CD4-positive, alpha-beta memory T cell (primary cell): ENCODE results near the gene TIMM44. TPM values are rescaled to one million over a fixed set of nuclear protein-coding genes. Genes with fewer than 3 reads are reported as not detected.

ENCODE experiments used
- CTCF ChIA-PET: fragments of 350-600 bp; sonication (Branson Sonifier 250); formaldehyde crosslinking; loops from one replicate; lab custom pipeline; 2021; ENCODE audit warnings: inconsistent platforms; ENCODE audit not compliant: partially characterized antibody; lab: Charles Lee
- POLR2A ChIA-PET: fragments of 350-600 bp; sonication (Branson Sonifier 250); formaldehyde crosslinking; loops from one replicate; lab custom pipeline; 2021; ENCODE audit not compliant: partially characterized antibody; lab: Charles Lee
- DNase-seq, 5 donors: peaks; one replicate each; pipeline versions ENCODE4 v3.0.0 to v3.0.0-alpha.2; 2020 to 2022; ENCODE audit warnings: mixed read lengths in 1 of 5
- H3K27ac ChIP-seq: one replicate; pipeline ENCODE4 v1.7.0; 2013; ENCODE audit warnings: low read depth, low read length
- H3K27me3 ChIP-seq: 2 replicates; pipeline ENCODE4 v1.7.0; 2013; ENCODE audit warnings: mild to moderate bottlenecking, low read length, moderate library complexity; ENCODE audit not compliant: insufficient read depth
- H3K36me3 ChIP-seq: 2 replicates; pipeline ENCODE4 v1.7.0; 2013; ENCODE audit warnings: mild to moderate bottlenecking, low read length, moderate library complexity; ENCODE audit not compliant: insufficient read depth
- H3K4me1 ChIP-seq: 2 replicates; pipeline ENCODE4 v1.7.0; 2013; ENCODE audit warnings: mild to moderate bottlenecking, low read length, moderate library complexity; ENCODE audit not compliant: insufficient read depth
- H3K4me3 ChIP-seq, 2 donors: one replicate each; pipeline ENCODE4 v1.7.0; 2013; ENCODE audit warnings: low read length in 2 of 2, mild to moderate bottlenecking in 1 of 2
- H3K9me3 ChIP-seq, 2 donors: one replicate each; pipeline ENCODE4 v1.7.0; 2013; ENCODE audit warnings: low read length in 2 of 2, control low read depth in 1 of 2; ENCODE audit not compliant: control insufficient read depth in 1 of 2
- H3K27ac Mint-ChIP-seq, 7 donors: one replicate each; pipeline ENCODE4 v1.8.0; 2020 to 2021; ENCODE audit warnings: mixed read lengths in 7 of 7, mild to moderate bottlenecking in 6 of 7, inconsistent platforms in 3 of 7, moderate library complexity in 3 of 7
- H3K27me3 Mint-ChIP-seq, 2 donors: one replicate each; pipeline ENCODE4 v1.8.0; 2020 to 2021; ENCODE audit warnings: mixed read lengths in 2 of 2
- H3K36me3 Mint-ChIP-seq, 2 donors: one replicate each; pipeline ENCODE4 v1.8.0; 2020 to 2021; ENCODE audit warnings: mixed read lengths in 2 of 2, inconsistent platforms in 1 of 2, mild to moderate bottlenecking in 1 of 2
- H3K4me1 Mint-ChIP-seq, 4 donors: one replicate each; pipeline ENCODE4 v1.8.0; 2020 to 2021; ENCODE audit warnings: mixed read lengths in 4 of 4, mild to moderate bottlenecking in 1 of 4
- H3K4me3 Mint-ChIP-seq, 8 donors: one replicate each; pipeline ENCODE4 v1.8.0; 2020 to 2021; ENCODE audit warnings: mixed read lengths in 8 of 8, mild to moderate bottlenecking in 7 of 8, moderate library complexity in 6 of 8, inconsistent platforms in 3 of 8
- H3K9me3 Mint-ChIP-seq, 8 donors: one replicate each; pipeline ENCODE4 v1.8.0; 2020 to 2021; ENCODE audit warnings: mixed read lengths in 8 of 8, mild to moderate bottlenecking in 5 of 8, inconsistent platforms in 3 of 8, moderate library complexity in 1 of 8
- intact Hi-C: fragments of 100-400 bp; cut with micrococcal nuclease; formaldehyde crosslinking; loops from one replicate; pipeline ENCODE4 v1.15.1; 2023
- polyA plus RNA-seq, 2 donors: library from polyadenylated mRNA; unstranded; fragments of 300-500 nt; fragmentation: Illumina TruSeq; gene quantifications; one replicate each; pipeline ENCODE4 v1.2.3, GENCODE V29; 2021
- total RNA-seq, 2 experiments: library from RNA; stranded (reverse); gene quantifications; one replicate each; pipeline ENCODE4 v1.2.3, GENCODE V29; 2021

TIMM44 gene
- total and polyA plus RNA-seq, 4 experiments from 2014 or later, result 11.6 to 71.9 (median 43.5) TPM

DNA sequence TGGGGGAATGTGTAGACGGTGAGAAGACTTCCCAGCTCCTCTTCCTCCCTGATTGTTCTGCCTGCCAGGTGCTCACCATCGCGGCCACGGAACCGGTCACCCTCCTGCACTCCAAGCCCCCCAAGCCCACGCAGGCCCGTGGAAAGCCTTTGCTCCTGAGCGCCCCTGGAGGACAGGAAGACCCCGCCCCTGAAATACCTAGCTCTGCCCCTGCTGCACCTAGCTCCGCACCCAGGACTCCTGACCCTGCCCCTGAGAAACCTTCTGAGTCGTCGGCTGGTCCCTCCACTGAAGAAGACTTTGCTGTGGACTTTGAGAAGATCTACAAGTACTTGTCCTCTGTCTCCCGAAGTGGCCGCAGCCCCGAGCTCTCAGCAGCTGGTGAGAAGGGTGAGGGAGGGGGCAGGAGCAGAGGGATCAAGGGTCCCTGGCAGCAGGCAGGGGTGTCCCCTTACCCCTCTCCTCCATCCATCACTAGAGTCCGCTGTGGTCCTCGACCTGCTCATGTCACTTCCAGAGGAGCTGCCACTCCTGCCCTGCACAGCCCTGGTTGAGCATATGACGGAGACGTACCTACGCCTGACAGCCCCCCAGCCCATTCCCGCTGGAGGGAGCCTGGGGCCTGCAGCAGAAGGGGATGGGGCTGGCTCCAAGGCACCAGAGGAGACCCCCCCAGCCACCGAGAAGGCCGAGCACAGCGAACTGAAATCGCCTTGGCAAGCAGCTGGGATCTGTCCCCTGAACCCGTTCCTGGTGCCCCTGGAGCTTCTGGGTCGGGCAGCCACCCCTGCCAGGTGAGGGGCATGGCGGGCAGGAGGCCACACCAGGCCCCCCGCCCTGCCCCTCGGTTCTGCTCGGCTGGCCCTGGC, 21.3 kb downstream of the TIMM44 start:
- peaks cover 10 to 51% (median 31%) of the 10 kb centered on the region in 4 donors for H3K4me1 Mint-ChIP-seq
- Histone ChIP-seq H3K9me3 (no peaks in the 10 kb centered on the region), H3K27ac (peak overlapping the region; percentile 76), H3K27me3 (peaks cover 9% of the 10 kb centered on the region), H3K4me1 (peaks cover 48% of the 10 kb centered on the region), H3K4me3 (no peak overlapping the region), H3K36me3 (peaks cover 15% of the 10 kb centered on the region)
- peak overlapping the region in 5 of 8 donors; percentile 38 to 58 (median 52) for H3K4me3 Mint-ChIP-seq
- CTCF ChIA-PET, result interaction anchor here (2.8 to 7.3 kb wide), 3 partner anchors 18 to 53 kb away, joined by 21 to 66 read pairs (median 30); partner anchors contain the start of genes MAP2K7 and TIMM44
- peaks cover 7 to 12% of the 10 kb centered on the region in 2 donors for H3K27me3 Mint-ChIP-seq
- H3K9me3 Mint-ChIP-seq, result peaks cover 0 to 1% (median 0%) of the 10 kb centered on the region in 8 donors
- DNase-seq, result peak in 1 of 5 donors; percentile 47
- POLR2A ChIA-PET, result interaction anchor here (1.2 to 5.6 kb wide), 4 partner anchors 18 to 53 kb away, joined by 4 to 82 read pairs (median 41); partner anchors contain the start of genes MAP2K7 and TIMM44
- intact Hi-C loops, result loop anchor here (5.0 kb wide), 1 partner anchor 295 kb away; the partner anchor contains the start of genes PET100 and XAB2
- peaks cover 0 to 3% of the 10 kb centered on the region in 2 donors for H3K36me3 Mint-ChIP-seq
- peak overlapping the region in 3 of 7 donors; percentile 36 to 96 (median 81) for H3K27ac Mint-ChIP-seq

DNA sequence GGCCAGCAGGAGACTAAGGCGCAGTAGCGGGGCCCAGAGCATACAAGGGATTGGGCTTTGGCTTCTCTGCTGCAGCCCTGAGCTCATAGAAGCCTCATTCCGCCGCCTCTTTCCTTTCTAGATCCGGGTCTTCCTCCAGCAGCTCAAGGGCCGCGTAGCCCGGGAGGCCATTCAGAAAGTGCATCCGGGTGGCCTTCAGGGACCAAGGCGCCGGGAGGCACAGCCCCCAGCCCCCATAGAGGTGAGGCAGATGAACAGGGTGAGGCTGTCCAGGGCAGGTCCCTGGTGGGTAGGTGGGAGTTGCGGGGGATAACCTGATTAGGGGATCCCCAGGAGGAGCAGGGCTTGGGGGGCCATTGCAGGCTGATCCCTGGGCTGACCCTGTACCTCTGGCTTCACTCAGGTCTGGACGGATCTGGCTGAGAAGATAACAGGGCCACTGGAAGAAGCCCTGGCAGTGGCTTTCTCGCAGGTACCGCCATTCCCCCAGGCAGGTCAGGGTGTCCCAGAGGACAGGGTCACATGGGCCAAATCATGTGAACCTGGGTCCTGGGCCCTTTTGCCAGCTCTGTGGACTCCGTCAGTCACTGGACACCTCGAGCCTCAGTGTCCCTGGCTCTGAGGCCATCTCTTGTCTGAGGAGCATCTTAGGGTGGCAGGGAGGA, 22.0 kb downstream of the TIMM44 start:
- peaks cover 9 to 14% of the 10 kb centered on the region in 2 donors for H3K27me3 Mint-ChIP-seq
- peak overlapping the region; percentile 88 to 97 (median 92) for H3K4me3 Mint-ChIP-seq
- DNase-seq, result no peak
- peaks cover 0 to 3% of the 10 kb centered on the region in 2 donors for H3K36me3 Mint-ChIP-seq
- ChIA-PET CTCF (interaction anchor here (0.9 to 7.3 kb wide), 6 partner anchors 8 to 52 kb away, joined by 3 to 66 read pairs (median 16); partner anchors contain the start of genes MAP2K7 and TIMM44), POLR2A (interaction anchor here (0.9 to 5.6 kb wide), 8 partner anchors 8 to 386 kb away, joined by 3 to 82 read pairs (median 12); partner anchors contain the start of genes MAP2K7, PET100, PNPLA6 and TIMM44)
- no peaks in the 10 kb centered on the region for H3K9me3 ChIP-seq
- H3K27me3 ChIP-seq, result peaks cover 13% of the 10 kb centered on the region
- peak overlapping the region; percentile 52 to 61 for H3K4me3 ChIP-seq
- H3K27ac ChIP-seq, result peak overlapping the region; percentile 76
- peaks cover 0 to 4% (median 0%) of the 10 kb centered on the region in 8 donors for H3K9me3 Mint-ChIP-seq
- peaks cover 13 to 53% (median 34%) of the 10 kb centered on the region in 4 donors for H3K4me1 Mint-ChIP-seq
- peaks cover 15% of the 10 kb centered on the region for H3K36me3 ChIP-seq
- intact Hi-C loops, result loop anchor here (5.0 kb wide), 1 partner anchor 294 kb away; the partner anchor contains the start of genes PET100 and XAB2
- H3K27ac Mint-ChIP-seq, result peak overlapping the region; percentile 85 to 96 (median 94)
- peaks cover 49% of the 10 kb centered on the region for H3K4me1 ChIP-seq

DNA sequence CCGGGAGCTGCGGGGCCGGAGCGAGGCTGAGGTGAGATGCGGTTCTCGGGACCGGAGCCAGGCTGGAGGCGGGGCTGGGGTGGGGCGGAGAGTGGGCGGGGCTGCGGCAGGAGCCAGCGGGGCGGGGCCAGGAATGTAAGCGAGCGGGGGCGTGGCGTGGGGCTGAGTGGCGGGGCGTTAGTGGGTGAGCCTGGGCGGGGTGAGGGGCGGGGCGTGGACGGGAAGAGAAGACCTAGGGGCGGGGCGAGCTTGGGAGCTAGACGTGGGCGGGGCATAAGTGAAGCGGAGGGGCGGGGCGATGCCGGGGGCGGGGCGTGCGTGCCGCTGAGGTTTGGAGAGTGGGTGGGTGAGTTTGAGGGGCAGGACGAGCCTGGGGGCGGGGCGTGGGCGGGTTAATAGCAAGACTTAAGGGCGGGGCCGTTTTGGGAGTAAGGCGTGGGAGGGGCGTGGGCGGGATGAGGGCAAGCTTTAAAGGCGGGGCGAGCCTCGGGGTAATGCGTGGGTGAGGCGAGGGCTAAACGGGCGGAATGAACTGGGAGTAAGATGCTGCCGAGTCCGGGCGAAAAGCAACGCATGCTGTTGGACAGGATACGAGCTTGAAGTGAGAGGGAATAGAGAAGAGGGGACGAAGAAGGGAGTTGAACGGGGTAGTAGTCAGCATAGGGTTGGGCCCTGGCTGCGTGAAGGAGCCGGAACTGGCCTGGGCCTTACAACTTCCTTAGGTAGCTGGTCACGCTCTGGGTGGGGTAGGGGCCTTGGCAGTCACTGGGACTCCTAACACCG, 22.8 kb downstream of the TIMM44 start:
- intact Hi-C loops, result loop anchor here (1.0 to 5.0 kb wide), 7 partner anchors 17 to 470 kb away; partner anchors contain the start of genes MAP2K7, PET100, RAB11B and TIMM44
- ChIA-PET CTCF (interaction anchor here (0.9 to 7.3 kb wide), 8 partner anchors 9 to 68 kb away, joined by 3 to 66 read pairs (median 8); partner anchors contain the start of genes MAP2K7 and TIMM44), POLR2A (interaction anchor here (0.6 to 5.6 kb wide), 21 partner anchors 8 to 1462 kb away, joined by 3 to 82 read pairs (median 4); partner anchors contain the start of genes ELAVL1, EVI5L, MAP2K7 and PET100)
- Mint-ChIP-seq H3K27ac (peak overlapping the region; percentile 85 to 96 (median 94)), H3K4me1 (peaks cover 16 to 54% (median 34%) of the 10 kb centered on the region in 4 donors), H3K4me3 (peak overlapping the region; percentile 88 to 97 (median 92)), H3K9me3 (peaks cover 0 to 4% (median 0%) of the 10 kb centered on the region in 8 donors), H3K27me3 (peaks cover 10 to 17% of the 10 kb centered on the region in 2 donors), H3K36me3 (peaks cover 0 to 3% of the 10 kb centered on the region in 2 donors)
- peak overlapping the region; percentile 61 to 71 for H3K4me3 ChIP-seq
- H3K27me3 ChIP-seq, result peaks cover 13% of the 10 kb centered on the region
- H3K36me3 ChIP-seq, result peaks cover 15% of the 10 kb centered on the region
- H3K27ac ChIP-seq, result peak overlapping the region; percentile 76
- no peaks in the 10 kb centered on the region for H3K9me3 ChIP-seq
- H3K4me1 ChIP-seq, result peaks cover 53% of the 10 kb centered on the region
- peak; percentile 96 to 99 (median 97) for DNase-seq

DNA sequence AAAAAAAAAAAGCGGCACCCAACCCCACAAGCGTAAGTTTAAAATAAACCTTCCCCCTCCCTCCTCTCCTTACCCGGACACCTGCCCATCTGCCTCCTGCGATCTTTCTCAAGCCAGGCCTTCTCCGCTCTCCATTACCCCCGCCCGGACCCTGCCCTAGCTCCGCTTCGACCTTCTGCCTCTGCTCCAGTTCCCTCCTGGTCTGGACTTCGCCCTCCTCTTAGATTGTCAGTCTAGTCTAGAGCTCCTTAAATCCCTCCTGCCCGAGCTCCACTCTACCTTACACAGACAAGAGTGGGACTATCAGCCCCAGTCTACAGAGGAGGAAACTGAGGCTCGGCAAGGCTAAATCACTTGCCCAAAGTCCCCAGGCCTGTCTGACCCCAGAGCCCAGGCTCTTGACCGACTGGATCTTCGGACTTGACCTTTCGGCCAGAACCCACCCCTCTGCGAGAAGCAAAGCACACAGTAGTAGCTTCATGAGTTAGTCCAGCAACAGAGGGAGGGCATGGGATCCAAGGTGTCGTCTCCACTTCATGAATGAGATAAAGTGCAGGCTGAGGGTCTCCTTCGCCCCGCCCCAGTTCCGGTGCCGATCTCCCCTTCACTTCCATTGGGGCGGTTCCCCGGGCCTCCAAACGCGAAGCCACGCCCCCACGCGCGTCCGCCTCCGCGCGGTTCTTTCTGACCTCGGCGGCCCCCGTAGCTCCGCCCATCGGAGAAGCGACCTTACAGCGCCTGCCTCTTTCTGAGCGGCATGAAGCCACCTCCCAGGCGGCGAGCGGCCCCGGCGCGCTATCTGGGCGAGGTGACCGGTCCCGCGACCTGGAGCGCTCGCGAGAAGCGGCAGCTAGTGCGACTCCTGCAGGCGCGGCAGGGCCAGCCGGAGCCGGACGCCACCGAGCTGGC, 23.6 kb downstream of the TIMM44 start, which contains the start of gene SNAPC2:
TSS of gene SNAPC2 (plus strand) at position 729 of the 909 bp plus-strand sequence. CDS start at position 758, 29 bp downstream.
- Mint-ChIP-seq H3K4me1 (peaks cover 14 to 59% (median 38%) of the 10 kb centered on the region in 4 donors), H3K27ac (peak within 1 kb of the TSS; percentile 85 to 96 (median 94)), H3K27me3 (peaks cover 15 to 26% of the 10 kb centered on the region in 2 donors), H3K9me3 (peaks cover 0 to 4% (median 0%) of the 10 kb centered on the region in 8 donors), H3K4me3 (peak within 1 kb of the TSS; percentile 88 to 97 (median 92)), H3K36me3 (peaks cover 0 to 2% of the 10 kb centered on the region in 2 donors)
- Histone ChIP-seq H3K27me3 (peaks cover 13% of the 10 kb centered on the region), H3K27ac (peak within 1 kb of the TSS; percentile 76), H3K36me3 (peaks cover 15% of the 10 kb centered on the region), H3K9me3 (no peaks in the 10 kb centered on the region), H3K4me1 (peaks cover 53% of the 10 kb centered on the region), H3K4me3 (peak within 1 kb of the TSS; percentile 71 to 76)
- intact Hi-C loops, result loop anchor here (1.0 to 5.0 kb wide), 7 partner anchors 17 to 470 kb away; partner anchors contain the start of genes MAP2K7, PET100, RAB11B and TIMM44
- CTCF ChIA-PET, result interaction anchor here (1.0 to 7.3 kb wide), 6 partner anchors 10 to 67 kb away, joined by 4 to 66 read pairs (median 16); partner anchors contain the start of genes MAP2K7 and TIMM44
- peak; percentile 96 to 99 (median 97) for DNase-seq
- POLR2A ChIA-PET, result interaction anchor here (0.6 to 5.6 kb wide), 20 partner anchors 8 to 1461 kb away, joined by 3 to 82 read pairs (median 4); partner anchors contain the start of genes ELAVL1, EVI5L, MAP2K7 and PET100

DNA sequence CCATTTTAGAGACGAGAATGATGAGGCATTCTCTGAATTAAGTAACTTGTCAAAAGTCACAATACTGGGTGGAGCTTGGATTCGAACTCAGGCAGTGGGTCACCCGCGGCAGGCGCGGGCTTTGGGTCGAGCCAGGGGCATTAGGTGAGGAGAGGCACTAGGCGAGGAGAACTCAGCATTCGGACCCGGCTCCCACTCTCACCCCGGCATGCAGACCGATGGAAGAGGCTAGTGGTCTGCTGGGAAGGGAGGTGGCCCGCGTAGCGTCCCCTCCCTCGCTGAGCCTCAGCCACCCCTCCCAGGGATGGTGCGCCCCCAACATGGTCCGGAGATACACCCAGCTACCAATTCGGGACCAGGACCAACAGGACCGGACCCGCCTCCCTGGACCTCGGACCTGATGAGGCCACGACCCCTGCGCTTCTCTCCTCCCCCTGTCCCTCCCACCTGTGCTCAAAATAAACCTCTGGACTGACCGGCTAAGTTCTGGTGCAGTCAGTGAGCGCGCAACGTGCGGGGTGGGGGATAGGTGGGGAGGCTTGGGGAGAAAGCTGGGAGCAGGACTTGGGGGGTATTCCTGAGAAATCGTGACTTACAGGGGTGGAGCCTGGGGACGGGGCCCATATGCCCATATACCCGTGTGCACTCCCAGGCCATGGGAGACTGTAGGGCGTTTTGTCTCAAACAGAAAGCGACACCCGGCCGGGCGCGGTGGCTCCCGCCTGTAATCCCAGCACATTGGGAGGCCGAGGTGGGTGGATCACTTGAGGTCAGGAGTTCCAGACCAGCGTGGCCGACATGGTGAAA, 24.6 kb downstream of the TIMM44 start:
- H3K36me3 Mint-ChIP-seq, result peaks cover 0 to 2% of the 10 kb centered on the region in 2 donors
- peaks cover 13% of the 10 kb centered on the region for H3K27me3 ChIP-seq
- peak overlapping the region in 7 of 8 donors; percentile 15 to 94 (median 84) for H3K4me3 Mint-ChIP-seq
- H3K4me1 ChIP-seq, result peaks cover 52% of the 10 kb centered on the region
- intact Hi-C loops, result no loop called here
- H3K4me1 Mint-ChIP-seq, result peaks cover 14 to 59% (median 38%) of the 10 kb centered on the region in 4 donors
- no peaks in the 10 kb centered on the region for H3K9me3 ChIP-seq
- H3K36me3 ChIP-seq, result peaks cover 15% of the 10 kb centered on the region
- ChIA-PET POLR2A (interaction anchor here (1.1 to 5.6 kb wide), 7 partner anchors 10 to 1460 kb away, joined by 3 to 82 read pairs (median 21); partner anchors contain the start of genes MAP2K7, SLC25A23 and TIMM44), CTCF (interaction anchor here (1.2 to 7.3 kb wide), 6 partner anchors 11 to 50 kb away, joined by 3 to 66 read pairs (median 16); partner anchors contain the start of genes MAP2K7 and TIMM44)
- H3K9me3 Mint-ChIP-seq, result peaks cover 0 to 4% (median 0%) of the 10 kb centered on the region in 8 donors
- peaks cover 16 to 27% of the 10 kb centered on the region in 2 donors for H3K27me3 Mint-ChIP-seq
- H3K27ac ChIP-seq, result no peak overlapping the region
- H3K4me3 ChIP-seq, result no peak overlapping the region
- H3K27ac Mint-ChIP-seq, result peak overlapping the region in 2 of 7 donors; percentile 85 to 89
- no peak for DNase-seq
